Activated T-cell treated with anti-CD3 and anti-CD28 coated beads, Interleukin-2, amount 50 U/mL, for 1 hour (primary cell): ENCODE data around the gene RSRC1.
"Not testable (repeated sequence)": the region's sequence is repeated elsewhere in the genome, so short reads cannot be mapped to it uniquely, and the experiment has no call there.

Experiments used
- DNase-seq: peaks from one replicate; pipeline ENCODE4 v3.0.0-alpha.2; 2020

Gene RSRC1

DNA sequence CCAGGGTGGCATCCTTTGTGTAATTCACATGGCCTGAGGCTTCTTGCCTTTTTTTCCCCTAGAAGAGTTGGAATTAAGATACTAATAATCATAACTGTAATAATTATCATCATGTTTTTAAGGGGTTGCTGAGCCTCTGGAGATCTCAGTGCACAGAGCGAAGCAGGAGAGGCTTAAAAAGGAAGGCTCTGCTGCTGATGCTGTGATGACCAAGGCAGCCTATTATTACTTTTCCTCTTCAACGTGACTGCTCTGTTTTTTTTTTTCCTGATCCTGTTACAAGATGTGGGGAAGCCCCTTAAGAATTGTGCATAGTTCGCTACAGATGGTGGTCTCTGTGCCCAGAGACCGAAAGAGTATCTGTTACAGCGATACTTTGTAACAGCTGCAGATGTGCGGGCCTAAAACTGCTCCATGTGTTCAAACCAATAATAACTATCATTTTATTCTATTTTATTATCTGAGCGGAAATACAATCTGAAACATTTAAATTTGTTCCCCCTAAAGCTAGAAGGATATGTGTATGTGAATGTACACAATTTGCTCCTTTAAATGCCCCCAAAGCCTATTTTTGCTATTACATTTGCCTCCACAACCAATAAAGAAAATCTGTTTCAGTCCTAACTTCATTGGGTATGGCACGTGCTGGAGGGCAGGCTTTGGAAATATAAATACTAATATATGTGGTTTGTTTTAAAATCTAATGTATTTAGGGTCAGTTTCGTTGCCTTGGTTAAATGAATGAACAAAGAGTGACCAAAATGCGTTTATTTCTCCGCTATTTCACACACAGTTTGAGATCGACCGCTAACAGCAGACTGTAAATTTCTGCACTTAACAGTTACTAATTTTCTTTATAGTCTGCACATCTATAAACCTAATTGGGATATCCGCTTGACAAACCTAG is 8.3 kb upstream of the RSRC1 start:
- DNase-seq, result no peak

DNA sequence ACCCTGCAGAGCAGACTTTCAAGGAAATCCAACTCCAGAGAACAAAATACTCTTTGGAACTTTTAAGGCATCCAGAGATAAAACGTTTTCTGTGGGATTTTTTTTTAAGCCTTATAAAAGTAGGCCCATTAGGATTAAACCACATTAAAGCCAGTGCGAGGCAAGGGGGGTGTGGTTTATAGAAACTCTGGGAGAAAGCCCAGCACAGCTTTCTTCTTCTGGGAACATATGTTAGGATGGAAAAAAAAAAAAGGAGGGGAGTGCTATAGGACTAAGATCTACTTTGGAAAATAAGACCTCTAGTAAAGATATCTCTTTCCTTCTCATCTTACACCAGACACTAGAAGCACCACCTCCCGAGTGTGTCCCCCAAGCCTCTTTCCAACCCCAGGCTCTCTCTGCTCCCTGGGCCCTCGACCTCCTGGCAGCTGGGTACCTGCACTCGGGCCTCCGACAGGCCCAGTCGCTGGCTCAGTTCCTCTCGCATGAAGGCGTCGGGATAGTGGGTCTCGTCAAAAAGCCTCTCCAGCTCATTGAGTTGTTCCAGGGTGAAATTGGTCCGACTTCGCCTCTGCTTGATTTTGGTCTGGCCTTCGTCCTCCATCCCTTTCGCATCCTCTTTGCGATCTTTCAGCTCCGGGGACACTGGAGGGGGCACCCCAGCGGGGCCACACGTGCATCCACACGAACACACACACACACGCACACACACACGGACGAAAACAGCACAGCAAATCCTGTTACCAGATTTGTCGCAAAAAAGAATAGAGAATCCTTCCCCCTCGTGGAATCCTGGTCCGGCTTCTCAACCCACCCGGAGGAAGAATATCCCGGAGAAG is 7.4 kb upstream of the RSRC1 start:
- no peak for DNase-seq

DNA sequence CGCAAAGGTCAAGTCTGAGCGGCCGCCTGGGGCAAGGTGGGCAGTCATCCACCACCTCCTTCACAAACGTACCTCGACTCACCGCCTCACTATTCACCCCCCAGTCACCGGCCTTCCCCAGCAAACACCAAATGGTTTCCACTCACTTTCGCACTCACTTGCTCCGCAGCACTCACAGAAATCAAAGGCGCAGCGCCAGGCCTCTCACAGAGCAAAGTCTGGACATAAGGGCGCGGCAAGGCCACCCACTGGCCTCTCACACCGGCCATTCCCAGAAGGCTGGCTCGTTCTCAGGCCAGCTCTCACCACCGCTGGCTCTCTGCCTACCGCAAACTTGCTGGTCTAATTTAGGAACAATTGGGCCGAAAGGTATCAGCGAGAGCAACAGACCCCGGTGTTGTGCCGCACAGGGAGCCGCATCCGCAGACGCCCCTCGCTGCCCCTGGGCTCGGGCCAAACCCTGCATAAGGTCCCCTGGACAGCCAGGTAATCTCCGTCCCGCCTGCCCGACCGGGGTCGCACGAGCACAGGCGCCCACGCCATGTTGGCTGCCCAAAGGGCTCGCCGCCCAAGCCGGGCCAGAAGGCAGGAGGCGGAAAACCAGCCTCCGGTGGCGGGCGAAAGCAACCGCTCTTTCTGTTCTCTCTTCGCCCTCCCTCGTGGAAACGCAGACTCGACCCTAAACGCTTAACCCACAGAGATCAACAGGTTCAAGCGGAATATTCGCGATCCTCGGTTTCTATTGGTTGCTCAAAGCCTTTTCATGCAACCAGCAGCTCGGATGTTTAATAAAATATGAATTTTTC is 6.6 kb upstream of the RSRC1 start:
- peak; percentile 29 for DNase-seq

DNA sequence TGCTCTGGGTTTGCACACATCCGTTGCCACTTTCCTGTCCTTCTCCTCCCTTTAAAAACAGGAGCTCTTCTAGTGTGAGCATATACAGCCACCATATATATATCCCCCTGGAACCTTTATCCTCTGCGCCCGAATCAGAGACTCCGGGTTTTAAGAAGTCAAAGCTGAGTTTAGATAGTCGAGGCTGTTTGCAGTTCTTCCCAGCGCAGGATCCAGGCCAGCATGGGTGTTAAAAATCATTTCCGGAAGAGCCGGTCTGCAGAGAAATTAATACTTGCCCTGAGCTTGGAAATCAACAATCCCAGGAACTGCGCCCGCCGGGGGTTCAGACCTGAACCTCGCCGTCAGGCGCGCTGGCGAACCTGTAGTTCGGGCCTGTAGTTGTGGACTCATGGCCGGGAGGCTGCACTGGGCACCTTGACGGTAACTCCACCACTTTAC is 6.0 kb upstream of the RSRC1 start:
- DNase-seq, result no peak

DNA sequence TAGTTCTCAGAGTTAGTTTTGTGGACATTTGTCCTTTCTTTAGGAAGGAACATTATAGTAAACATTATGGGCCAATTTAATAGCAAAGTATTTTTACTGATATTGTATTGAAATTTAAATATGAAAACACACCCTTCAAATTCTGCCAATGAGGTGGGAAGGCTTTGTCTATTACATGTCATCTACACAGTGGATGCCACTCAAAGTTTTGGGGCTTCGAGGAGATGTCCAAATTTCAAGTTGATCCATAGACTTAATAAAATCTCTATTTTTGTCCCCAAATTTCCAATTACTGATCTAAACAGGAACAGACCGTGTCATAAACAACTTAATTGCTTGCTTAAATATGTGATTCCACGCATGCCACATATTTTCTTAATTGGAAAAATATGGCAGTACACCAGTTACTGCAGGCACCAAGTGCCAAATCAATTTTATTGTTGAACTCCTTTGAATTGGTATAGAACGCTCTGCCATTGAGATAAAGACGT is 5.4 kb upstream of the RSRC1 start:
- no peak for DNase-seq

DNA sequence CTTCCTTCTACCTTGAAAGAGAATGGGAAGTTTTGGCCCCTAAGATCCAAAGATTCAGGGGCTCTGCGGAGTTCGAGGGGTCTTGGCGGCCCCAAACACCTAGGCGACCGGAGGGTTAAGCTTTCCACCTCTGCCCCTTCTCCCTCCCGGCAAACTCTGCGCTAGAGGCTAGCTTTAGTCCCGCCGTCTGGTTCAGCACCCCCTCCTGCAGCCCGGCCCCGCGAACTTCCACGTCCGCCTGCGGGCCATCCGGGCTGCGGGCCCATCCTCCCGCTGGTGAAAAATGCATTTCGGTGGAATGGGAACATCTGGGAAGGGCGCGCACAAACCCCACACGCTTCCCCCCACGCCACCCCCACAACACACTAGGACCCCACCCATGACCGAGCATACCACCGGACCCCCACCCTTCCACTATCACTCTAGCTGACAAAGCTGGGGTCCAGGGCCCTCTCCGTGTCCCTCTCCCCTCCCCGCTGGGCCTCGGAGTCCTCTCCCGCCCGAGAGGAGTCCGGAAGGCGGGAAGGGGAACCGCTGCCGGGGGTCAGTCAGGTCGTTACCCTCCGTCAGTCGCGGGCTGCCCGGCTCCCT is 4.7 kb upstream of the RSRC1 start:
- no peak for DNase-seq

DNA sequence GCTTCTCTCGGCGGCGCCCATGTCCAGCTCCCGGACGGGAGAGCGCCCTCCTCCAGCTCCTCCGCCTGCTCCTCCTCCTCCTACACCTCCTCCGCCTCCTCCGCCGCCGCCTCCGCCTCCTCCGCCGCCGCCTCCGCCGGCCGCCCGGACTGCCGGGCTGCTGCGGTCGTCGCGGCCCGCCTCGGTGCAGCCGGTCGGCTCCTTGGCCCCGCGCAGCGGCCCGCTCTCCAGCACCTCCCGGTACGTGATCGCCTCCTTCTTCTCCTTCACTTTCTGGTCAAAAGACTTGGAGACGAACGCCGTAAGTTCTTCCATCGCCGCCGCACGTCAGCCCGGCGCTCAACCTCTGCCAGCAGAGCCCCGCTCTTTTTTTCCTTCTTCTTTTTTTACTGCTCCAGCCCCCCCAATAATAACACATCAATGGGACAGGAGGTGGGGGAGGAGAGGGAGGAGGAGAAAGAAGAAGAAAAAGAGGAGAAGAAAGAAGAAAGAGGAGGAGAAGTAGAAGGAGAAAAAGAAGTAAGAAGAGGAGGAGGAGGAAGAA is 4.1 kb upstream of the RSRC1 start:
- peak; percentile 46 for DNase-seq

DNA sequence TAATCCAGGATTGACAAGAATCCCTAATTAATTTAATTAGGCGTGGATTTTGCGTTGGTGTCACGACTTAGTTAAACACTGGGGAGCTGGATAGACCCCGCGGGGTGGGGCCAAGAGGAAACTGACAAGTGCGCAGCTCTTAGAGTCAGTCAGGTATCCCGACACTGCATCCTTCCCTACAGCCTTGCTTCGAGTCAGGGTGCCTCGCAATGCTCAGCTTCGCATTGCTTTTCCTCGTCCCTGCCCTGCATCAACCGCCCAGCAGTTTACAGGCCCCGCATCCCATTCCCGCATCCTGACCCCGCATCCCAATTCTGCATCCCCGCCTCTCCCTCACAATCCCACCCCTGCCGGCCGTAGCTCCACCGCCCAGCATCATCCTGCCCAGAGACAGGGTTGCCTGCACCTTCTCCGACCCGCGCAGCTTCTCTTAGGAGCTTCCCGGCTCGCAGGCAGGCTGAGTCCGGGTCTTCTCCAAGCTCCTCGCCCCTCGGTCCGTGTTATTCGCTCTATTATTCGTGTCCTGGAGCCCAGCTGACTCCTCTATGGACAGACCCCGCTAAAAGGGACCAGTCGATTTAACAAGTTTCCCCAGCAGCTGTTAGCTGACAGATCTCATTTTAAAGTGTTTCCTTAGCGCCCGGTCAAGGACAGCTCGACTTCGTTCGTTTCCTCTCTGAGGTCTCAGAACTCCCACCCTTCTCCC is 3.0 kb upstream of the RSRC1 start:
- peak; percentile 34 for DNase-seq

DNA sequence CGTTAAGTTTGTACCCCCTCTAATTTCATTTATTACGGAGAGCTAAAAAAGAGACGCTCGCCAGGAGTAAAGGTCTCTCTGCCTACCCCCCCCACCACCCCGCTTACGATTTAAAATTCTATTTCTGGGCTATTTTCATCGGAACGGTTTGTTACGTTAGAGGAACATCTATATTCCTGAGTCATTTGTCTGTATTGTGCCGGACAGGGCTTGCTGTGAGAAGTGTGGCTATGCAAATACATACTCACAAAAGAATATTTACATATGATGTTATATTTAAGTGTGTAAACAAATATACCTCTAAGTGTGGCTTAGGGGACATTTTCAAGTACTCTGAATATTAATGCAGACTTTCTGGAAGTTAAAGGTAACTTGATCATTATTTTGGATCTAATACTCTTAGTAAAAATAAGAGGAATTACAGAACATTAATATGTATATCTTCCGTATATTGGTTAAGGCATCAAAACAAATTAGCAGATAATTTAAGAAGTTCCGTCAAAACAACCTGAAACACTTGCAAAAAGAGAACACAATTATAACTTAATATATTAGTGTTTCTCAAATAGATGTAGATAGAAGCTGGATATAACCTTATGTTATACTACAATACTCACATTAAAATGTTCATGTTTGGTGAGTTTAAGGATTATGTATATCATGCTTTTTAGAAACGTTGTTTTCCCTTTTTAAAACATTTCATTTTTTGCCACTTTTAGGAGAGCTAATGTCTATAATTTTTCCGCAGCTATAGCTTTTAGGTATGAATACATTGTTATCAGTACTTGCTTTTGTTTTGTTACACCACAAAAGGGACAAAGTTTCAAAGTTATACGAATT is 2.1 kb upstream of the RSRC1 start:
- no peak for DNase-seq

DNA sequence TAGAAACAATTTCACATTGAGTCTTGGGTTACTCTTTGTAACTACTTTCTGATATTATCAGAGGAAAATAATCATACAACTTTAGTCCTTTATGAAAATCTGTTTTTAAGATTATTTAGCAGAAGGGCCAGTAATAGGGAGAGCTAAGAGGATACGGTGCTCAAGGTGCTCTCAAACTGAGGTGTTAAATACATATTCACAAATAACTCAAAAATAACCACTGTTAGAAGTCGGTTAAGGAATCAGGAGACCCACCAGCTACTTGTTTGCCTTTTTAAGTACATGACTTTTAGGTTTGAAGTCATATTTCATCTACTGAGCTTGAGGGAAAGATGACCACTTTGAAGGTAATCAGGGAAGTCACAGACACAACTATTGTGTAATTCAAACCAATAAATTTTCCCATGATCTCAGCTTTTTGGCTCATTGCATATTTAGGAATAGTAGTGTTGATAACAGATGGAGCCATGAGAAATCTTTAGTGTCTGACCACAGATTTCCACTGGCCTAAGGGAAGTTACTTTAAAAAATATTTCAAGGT is 1.4 kb upstream of the RSRC1 start:
- DNase-seq, result no peak

DNA sequence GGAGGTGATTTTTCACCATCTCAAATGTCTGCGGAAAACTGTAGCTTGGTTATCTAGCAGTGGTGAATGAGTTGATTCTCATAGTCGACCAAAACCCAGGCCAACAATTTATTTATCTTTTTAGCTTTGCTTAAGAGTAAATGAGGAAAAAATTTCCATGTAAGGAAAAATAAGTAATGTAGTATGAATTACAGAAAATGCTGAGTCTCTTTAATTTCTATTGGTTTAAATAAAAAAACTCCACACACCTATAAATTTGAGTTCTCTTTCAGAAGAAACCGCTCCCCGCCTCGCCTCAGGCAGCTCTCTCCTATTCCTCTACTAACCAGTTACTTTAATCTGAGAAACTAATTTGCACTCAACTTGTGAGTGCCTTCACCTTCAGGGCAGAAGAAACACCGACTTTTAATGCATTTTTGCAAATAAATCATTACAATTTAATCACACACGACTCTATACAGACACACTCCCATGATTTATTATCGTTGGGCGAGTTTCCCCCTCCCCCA is 540 bp upstream of the RSRC1 start:
- DNase-seq, result no peak

DNA sequence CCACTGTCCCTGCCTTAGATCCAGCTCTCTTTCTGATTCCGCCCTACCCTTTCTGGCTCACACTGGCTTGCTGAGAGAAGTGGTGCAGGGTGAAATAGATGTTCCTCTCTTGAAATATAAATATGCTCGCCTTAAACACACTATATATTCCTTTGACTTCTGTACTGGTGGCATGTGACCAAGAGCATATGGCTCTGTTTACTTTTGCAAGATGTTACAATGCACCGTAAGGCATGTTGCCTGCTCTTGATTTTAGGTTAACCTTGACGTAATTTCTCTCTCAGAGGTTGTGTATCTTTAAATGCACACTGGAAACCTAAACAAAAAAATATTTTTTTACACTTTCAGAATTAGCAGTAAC is 749 bp downstream of the RSRC1 start:
- no peak for DNase-seq

DNA sequence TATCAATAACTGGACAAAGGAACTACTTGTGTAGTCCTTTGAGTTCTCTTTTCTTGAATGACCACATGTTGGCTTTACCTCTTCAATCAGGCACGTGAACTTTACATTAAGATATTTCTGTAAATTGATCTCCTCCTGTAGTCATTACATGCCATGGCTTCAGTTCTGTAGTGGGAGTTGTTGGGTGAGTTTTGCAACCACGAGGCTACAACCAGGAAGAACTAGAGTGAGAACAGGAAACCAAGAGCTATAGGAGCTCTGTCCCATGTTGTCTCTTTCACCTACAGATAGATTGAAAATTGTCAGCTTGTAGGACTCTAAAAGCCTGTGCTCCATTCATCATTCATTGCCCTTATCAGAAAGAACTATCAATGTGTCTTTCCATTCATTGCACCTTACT is 2.0 kb downstream of the RSRC1 start:
- DNase-seq, result no peak

DNA sequence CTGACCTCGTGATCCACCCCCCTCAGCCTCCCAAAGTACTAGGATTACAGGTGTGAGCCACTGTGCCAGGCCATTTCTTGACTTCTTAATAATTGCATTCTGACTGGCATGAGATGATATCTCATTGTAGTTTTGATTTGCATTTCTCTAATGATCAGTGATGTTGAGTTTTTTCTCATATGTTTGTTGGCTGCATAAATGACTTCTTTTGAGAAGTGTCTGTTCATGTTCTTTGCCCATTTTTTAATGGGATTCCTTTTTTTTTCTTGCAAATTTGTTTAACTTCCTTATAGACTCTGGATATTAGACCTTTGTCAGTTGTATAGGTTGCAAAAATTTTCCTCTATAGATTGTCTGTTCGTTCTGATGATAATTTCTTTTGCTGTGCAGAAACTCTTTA is 3.7 kb downstream of the RSRC1 start:
- not testable (repeated sequence) for DNase-seq

DNA sequence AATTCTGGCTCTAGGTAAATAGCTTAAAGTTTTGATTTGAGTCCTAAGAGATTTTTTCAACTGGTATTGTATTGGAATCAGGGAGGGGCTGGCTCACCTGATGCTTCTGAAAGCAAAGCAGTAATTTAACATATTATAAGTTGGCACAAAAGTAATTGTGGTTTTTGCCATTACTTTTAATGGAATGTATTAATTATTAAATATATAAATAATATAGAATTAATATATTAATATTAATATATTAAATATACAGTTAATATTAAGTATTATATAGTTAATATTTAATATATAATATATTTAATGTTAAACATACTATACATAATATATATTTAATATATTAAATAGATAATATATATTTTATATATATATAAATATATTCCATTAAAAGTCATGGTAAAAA is 10.4 kb downstream of the RSRC1 start:
- DNase-seq, result no peak

DNA sequence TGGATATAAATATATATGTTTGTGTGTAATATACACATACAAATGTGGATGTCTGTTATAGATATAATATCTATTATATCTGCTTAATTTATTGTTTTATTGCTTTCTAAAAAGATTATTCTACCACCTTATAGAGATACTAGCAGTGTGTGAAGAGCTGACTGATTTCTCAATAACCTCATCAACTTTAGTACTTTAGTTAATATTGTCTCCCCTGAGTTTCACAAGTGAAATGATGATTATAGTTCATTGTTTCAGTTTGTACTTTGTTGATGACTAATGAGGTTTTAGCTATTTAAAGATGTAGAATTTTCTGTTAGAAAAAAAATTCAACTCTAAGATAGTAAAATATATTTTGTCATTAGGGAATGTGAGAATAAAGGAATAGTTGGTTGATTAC is 11.4 kb downstream of the RSRC1 start:
- DNase-seq, result no peak

DNA sequence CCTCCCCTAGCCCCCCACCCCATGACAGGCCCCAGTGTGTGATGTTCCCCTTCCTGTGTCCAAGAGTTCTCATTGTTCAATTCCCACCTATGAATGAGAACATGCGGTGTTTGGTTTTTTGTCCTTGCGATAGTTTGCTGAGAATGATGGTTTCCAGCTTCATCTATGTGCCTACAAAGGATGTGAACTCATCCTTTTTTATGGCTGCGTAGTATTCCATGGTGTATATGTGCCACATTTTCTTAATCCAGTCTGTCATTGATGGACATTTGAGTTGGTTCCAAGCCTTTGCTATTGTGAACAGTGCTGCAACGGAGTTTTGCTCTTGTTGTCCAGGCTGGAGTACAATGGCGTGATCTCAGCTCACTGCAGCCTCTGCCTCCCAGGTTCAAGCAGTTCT is 12.8 kb downstream of the RSRC1 start:
- DNase-seq, result not testable (repeated sequence)

DNA sequence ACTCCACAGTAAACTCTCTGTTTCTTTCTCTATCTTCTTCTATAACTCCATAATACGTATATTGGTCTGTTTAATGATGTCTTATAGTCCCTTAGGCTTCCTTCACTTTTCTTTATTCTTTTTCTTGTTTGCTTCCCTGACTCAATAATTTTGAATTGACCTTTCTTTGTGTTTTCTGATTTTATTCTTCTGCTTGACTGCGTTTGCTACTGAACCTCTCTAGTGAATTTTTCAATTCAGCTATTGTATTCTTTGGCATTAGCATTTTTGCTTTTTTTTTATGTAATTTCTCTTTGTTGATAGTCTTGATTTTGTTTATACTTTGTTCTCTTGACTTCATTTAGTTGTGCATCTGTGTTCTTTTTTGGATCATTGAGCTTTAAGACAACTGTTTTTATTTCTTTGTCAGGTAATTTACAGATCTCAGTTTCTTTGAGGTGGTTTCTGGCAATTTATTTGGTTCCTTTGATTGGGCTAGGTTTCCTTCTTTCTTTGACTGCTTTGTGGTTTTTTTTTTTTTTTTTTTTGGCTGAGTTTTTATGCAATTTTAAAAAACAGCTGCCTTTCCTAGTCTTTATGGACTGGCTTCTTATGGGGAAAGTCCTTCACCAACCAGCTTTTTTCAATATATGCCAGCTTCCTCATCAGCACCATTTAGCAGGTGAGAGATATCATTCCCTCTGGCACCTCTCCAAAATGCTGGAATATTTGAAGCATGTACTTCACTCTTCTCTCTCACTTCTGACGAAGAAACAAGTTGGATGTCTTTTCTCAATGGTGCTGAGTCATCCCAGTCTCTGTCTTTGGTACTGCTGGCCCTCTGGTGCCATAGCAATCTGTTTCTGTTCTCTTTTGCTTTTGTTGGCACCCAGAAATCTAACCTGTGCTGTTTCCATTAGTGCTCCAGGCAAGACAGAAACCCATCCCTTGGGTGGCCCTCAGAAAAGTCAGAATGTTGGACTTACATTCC is 17.6 kb downstream of the RSRC1 start:
- no peak for DNase-seq

DNA sequence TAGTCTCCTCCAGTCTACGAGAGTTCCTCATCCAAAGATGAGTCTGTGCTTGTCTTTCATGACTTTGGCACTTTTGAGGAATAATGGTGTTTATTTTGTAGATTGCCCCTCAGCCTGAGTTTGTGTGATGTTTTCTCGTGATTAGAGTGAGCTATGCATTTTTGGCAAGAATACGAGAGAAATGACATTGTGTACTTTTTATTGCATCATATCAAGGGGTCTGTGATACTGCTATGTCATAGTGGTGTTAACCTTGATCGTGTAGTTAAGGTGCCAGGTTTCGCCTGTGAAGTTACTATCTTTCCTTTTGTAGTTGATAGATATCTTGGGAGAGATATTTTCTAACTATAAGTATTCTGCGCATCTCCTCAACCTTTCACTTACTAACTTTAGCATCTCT is 18.9 kb downstream of the RSRC1 start:
- no peak for DNase-seq
